ENCODE data around the gene MAPK11. TPM values are rescaled to one million over a fixed set of nuclear protein-coding genes. Genes with fewer than 3 reads are reported as not detected.

MAPK11 gene
- polyA plus RNA-seq (2013, experiment 1 of 2): 13.3 TPM
- polyA plus RNA-seq (2013, experiment 2 of 2): 7.2 TPM

- no peak within 1 kb of the TSS for H3K27ac ChIP-seq (ENCODE audit: low read depth, low read length, severe bottlenecking)
- H3K4me3 ChIP-seq (ENCODE audit: extremely low read depth, insufficient read depth, low read length, poor library complexity, severe bottlenecking): peak within 1 kb of the TSS; percentile 37
Measured at GRCh38 chr22:50269970-50270665, at the start of gene MAPK11. TSS of gene MAPK11 (minus strand) at chr22:50270380. CDS start at chr22:50270292, 88 bp downstream.

GRCh38 chr22:50319503-50319951 is 49.3 kb upstream of the MAPK11 start:
- Histone ChIP-seq H3K27ac (ENCODE audit: low read depth, low read length, severe bottlenecking) (no peak overlapping the region), H3K9me3 (ENCODE audit: control insufficient read depth, low read length) (no peaks in the 10 kb centered on the region), H3K36me3 (ENCODE audit: control insufficient read depth, insufficient read depth, low read length) (no peaks in the 10 kb centered on the region), H3K4me3 (ENCODE audit: extremely low read depth, insufficient read depth, low read length, poor library complexity, severe bottlenecking) (no peak overlapping the region), H3K4me1 (ENCODE audit: control insufficient read depth, insufficient read depth, low read length, poor library complexity, severe bottlenecking) (peaks cover 2% of the 10 kb centered on the region)
- 91 to 94% methylated on average over 12 of the region's 15 CpGs for WGBS, 2 experiments (ENCODE audit: insufficient coverage in 2 of 2)

More at GRCh38 chr22:50269970-50270665, at the start of gene MAPK11:
- peaks cover 6% of the 10 kb centered on the region for H3K9me3 ChIP-seq (ENCODE audit: control insufficient read depth, low read length)
- peaks cover 18% of the 10 kb centered on the region for H3K4me1 ChIP-seq (ENCODE audit: control insufficient read depth, insufficient read depth, low read length, poor library complexity, severe bottlenecking)
- WGBS, 2 experiments (ENCODE audit: insufficient coverage in 2 of 2): 2% methylated on average over 36 to 41 of the region's 92 CpGs
- H3K36me3 ChIP-seq (ENCODE audit: control insufficient read depth, insufficient read depth, low read length): peaks cover 7% of the 10 kb centered on the region

GRCh38 chr22:50318698-50319411 is 48.7 kb upstream of the MAPK11 start:
- no peaks in the 10 kb centered on the region for H3K9me3 ChIP-seq (ENCODE audit: control insufficient read depth, low read length)
- H3K4me3 ChIP-seq (ENCODE audit: extremely low read depth, insufficient read depth, low read length, poor library complexity, severe bottlenecking): no peak overlapping the region
- no peaks in the 10 kb centered on the region for H3K36me3 ChIP-seq (ENCODE audit: control insufficient read depth, insufficient read depth, low read length)
- H3K4me1 ChIP-seq (ENCODE audit: control insufficient read depth, insufficient read depth, low read length, poor library complexity, severe bottlenecking): peaks cover 6% of the 10 kb centered on the region
- no peak overlapping the region for H3K27ac ChIP-seq (ENCODE audit: low read depth, low read length, severe bottlenecking)
- WGBS, 2 experiments (ENCODE audit: insufficient coverage in 2 of 2): 88 to 89% methylated on average over 16 to 21 of the region's 21 CpGs

- H3K36me3 ChIP-seq (ENCODE audit: control insufficient read depth, insufficient read depth, low read length): no peaks in the 10 kb centered on the region
- WGBS, 2 experiments (ENCODE audit: insufficient coverage in 2 of 2): 85 to 92% methylated on average over 5 to 6 of the region's 7 CpGs
- no peaks in the 10 kb centered on the region for H3K9me3 ChIP-seq (ENCODE audit: control insufficient read depth, low read length)
- H3K4me3 ChIP-seq (ENCODE audit: extremely low read depth, insufficient read depth, low read length, poor library complexity, severe bottlenecking): no peak overlapping the region
- H3K27ac ChIP-seq (ENCODE audit: low read depth, low read length, severe bottlenecking): no peak overlapping the region
- peaks cover 6% of the 10 kb centered on the region for H3K4me1 ChIP-seq (ENCODE audit: control insufficient read depth, insufficient read depth, low read length, poor library complexity, severe bottlenecking)
Measured at GRCh38 chr22:50318356-50318697, 48.1 kb upstream of the MAPK11 start.

- 83 to 98% methylated on average over 7 of the region's 7 CpGs for WGBS, 2 experiments (ENCODE audit: insufficient coverage in 2 of 2)
- no peaks in the 10 kb centered on the region for H3K9me3 ChIP-seq (ENCODE audit: control insufficient read depth, low read length)
- no peak overlapping the region for H3K27ac ChIP-seq (ENCODE audit: low read depth, low read length, severe bottlenecking)
- peaks cover 6% of the 10 kb centered on the region for H3K4me1 ChIP-seq (ENCODE audit: control insufficient read depth, insufficient read depth, low read length, poor library complexity, severe bottlenecking)
- H3K4me3 ChIP-seq (ENCODE audit: extremely low read depth, insufficient read depth, low read length, poor library complexity, severe bottlenecking): no peak overlapping the region
- no peaks in the 10 kb centered on the region for H3K36me3 ChIP-seq (ENCODE audit: control insufficient read depth, insufficient read depth, low read length)
Measured at GRCh38 chr22:50317674-50318073, 47.5 kb upstream of the MAPK11 start.

- Histone ChIP-seq H3K9me3 (ENCODE audit: control insufficient read depth, low read length) (no peaks in the 10 kb centered on the region), H3K36me3 (ENCODE audit: control insufficient read depth, insufficient read depth, low read length) (no peaks in the 10 kb centered on the region), H3K27ac (ENCODE audit: low read depth, low read length, severe bottlenecking) (no peak overlapping the region), H3K4me3 (ENCODE audit: extremely low read depth, insufficient read depth, low read length, poor library complexity, severe bottlenecking) (no peak overlapping the region), H3K4me1 (ENCODE audit: control insufficient read depth, insufficient read depth, low read length, poor library complexity, severe bottlenecking) (peaks cover 6% of the 10 kb centered on the region)
- WGBS, 2 experiments (ENCODE audit: insufficient coverage in 2 of 2): 91 to 93% methylated on average over 5 to 9 of the region's 9 CpGs
Measured at GRCh38 chr22:50317178-50317577, 47.0 kb upstream of the MAPK11 start.

GRCh38 chr22:50316114-50317065 is 46.2 kb upstream of the MAPK11 start:
- peaks cover 6% of the 10 kb centered on the region for H3K4me1 ChIP-seq (ENCODE audit: control insufficient read depth, insufficient read depth, low read length, poor library complexity, severe bottlenecking)
- H3K9me3 ChIP-seq (ENCODE audit: control insufficient read depth, low read length): no peaks in the 10 kb centered on the region
- no peak overlapping the region for H3K4me3 ChIP-seq (ENCODE audit: extremely low read depth, insufficient read depth, low read length, poor library complexity, severe bottlenecking)
- H3K36me3 ChIP-seq (ENCODE audit: control insufficient read depth, insufficient read depth, low read length): no peaks in the 10 kb centered on the region
- WGBS, 2 experiments (ENCODE audit: insufficient coverage in 2 of 2): 92 to 94% methylated on average over 25 to 28 of the region's 45 CpGs
- no peak overlapping the region for H3K27ac ChIP-seq (ENCODE audit: low read depth, low read length, severe bottlenecking)

GRCh38 chr22:50315289-50316113 is 45.3 kb upstream of the MAPK11 start:
- H3K9me3 ChIP-seq (ENCODE audit: control insufficient read depth, low read length): no peaks in the 10 kb centered on the region
- H3K4me3 ChIP-seq (ENCODE audit: extremely low read depth, insufficient read depth, low read length, poor library complexity, severe bottlenecking): no peak overlapping the region
- 88 to 93% methylated on average over 11 to 15 of the region's 18 CpGs for WGBS, 2 experiments (ENCODE audit: insufficient coverage in 2 of 2)
- H3K4me1 ChIP-seq (ENCODE audit: control insufficient read depth, insufficient read depth, low read length, poor library complexity, severe bottlenecking): peaks cover 6% of the 10 kb centered on the region
- no peak overlapping the region for H3K27ac ChIP-seq (ENCODE audit: low read depth, low read length, severe bottlenecking)
- no peaks in the 10 kb centered on the region for H3K36me3 ChIP-seq (ENCODE audit: control insufficient read depth, insufficient read depth, low read length)

GRCh38 chr22:50314455-50315288 is 44.5 kb upstream of the MAPK11 start:
- H3K36me3 ChIP-seq (ENCODE audit: control insufficient read depth, insufficient read depth, low read length): no peaks in the 10 kb centered on the region
- no peaks in the 10 kb centered on the region for H3K9me3 ChIP-seq (ENCODE audit: control insufficient read depth, low read length)
- peaks cover 8% of the 10 kb centered on the region for H3K4me1 ChIP-seq (ENCODE audit: control insufficient read depth, insufficient read depth, low read length, poor library complexity, severe bottlenecking)
- WGBS, 2 experiments (ENCODE audit: insufficient coverage in 2 of 2): 70 to 75% methylated on average over 29 to 33 of the region's 33 CpGs
- no peak overlapping the region for H3K4me3 ChIP-seq (ENCODE audit: extremely low read depth, insufficient read depth, low read length, poor library complexity, severe bottlenecking)
- no peak overlapping the region for H3K27ac ChIP-seq (ENCODE audit: low read depth, low read length, severe bottlenecking)
